DMS153 treated with DMSO at 0.1 percent for 48 hours (cell line): Measurements from ENCODE around the gene STRIP1.

ENCODE experiments used
- DNase-seq: peaks from one replicate; lab custom pipeline; 2025; ENCODE audit not compliant: unreplicated experiment; lab: John Stamatoyannopoulos, UW

Gene STRIP1, protein sequence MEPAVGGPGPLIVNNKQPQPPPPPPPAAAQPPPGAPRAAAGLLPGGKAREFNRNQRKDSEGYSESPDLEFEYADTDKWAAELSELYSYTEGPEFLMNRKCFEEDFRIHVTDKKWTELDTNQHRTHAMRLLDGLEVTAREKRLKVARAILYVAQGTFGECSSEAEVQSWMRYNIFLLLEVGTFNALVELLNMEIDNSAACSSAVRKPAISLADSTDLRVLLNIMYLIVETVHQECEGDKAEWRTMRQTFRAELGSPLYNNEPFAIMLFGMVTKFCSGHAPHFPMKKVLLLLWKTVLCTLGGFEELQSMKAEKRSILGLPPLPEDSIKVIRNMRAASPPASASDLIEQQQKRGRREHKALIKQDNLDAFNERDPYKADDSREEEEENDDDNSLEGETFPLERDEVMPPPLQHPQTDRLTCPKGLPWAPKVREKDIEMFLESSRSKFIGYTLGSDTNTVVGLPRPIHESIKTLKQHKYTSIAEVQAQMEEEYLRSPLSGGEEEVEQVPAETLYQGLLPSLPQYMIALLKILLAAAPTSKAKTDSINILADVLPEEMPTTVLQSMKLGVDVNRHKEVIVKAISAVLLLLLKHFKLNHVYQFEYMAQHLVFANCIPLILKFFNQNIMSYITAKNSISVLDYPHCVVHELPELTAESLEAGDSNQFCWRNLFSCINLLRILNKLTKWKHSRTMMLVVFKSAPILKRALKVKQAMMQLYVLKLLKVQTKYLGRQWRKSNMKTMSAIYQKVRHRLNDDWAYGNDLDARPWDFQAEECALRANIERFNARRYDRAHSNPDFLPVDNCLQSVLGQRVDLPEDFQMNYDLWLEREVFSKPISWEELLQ

DNA sequence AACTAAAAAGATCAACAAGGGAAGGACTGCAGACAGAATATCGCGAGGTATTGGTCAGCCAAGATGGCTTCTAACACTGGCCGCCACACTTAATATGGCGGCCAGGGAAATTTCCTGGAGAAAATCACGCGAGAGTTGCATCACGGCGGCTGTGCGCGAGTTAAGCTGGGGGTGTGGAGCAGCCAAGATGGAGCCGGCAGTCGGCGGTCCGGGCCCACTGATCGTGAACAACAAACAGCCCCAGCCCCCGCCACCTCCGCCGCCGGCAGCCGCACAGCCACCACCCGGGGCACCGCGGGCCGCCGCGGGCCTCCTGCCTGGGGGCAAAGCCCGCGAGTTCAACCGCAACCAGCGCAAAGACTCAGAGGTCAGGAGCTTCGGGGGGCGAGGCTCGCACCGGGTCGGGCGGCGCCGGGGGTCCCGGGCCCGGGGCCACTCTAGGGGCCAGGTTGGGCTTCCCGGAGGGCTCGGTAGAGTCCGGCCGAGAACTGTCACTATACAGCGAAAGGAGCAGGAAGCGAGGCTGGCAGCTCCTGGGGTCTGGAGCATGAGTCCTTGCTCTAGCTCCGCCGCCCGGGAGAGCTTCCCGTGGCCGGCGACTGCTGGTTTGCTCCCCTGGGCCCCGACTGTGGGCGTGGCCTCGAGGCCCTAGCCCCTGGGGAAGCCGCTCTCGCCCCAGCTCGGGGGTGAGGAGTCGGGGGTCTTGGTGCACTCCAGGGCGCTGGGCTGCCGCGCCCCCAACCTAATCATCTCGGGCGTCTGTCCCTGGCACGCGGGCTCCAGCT lies at the start of gene STRIP1:
STRIP1 (plus strand) TSS at position 174 of the 785 bp plus-strand sequence; CDS start at position 188, 14 bp downstream.
- DNase-seq: peak; percentile 96

DNA sequence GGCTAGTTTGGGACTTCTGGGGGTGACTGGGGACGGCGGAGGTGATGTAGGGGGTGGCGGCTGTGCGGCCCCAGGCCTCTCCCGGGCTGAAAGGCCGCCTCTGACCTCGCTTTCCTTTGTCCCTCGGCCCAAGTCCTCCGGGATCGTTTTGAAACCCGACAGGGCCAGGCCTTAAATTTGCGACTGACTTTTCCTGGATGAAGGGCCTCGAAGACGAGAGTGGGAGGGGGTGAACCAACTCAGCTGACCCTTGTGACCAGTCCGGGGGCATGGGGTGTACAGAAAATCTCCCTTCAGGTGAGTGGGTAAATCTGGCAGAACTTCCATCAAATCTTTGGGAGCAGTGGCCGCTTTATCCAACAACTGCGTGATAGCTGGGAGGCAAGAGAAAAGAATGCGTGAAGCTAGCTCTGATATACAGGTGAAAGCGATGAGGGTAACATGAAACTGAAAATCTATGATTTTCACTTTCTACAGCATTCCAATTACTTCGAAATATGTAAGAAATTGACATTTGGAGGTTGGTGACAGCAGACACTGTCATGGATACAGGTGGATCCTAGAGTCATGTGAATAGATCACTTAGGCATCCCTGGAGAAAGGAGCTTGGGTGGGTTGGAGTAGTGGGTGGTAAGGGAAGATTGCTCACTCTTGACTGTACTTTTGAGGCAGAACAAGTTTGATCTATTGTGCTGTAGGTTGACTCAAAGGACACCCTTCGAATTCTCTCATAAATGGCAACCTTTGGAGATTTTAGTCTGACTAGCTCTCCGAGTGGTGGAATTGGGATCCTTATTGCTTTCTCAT lies 49.0 kb upstream of the STRIP1 start:
- no peak for DNase-seq

DNA sequence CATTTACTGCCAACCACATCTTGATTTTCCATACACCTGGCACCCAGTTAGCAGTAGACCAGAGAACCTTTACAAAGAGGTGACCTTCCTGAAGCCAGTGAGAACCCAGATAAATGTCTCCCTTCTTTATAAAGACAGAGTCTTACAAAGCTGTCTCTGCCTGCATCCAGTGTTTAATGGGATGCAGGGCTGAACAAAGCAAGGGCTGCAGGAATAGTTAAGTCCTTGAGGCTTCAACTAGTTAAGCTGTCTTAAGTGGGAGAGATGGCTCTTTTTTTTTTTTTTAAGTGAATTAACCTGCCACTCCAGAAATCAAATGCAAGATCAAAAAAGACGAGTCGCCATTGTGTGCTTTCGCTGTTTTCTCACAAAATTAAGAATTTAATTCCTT lies 48.4 kb upstream of the STRIP1 start:
- no peak for DNase-seq

DNA sequence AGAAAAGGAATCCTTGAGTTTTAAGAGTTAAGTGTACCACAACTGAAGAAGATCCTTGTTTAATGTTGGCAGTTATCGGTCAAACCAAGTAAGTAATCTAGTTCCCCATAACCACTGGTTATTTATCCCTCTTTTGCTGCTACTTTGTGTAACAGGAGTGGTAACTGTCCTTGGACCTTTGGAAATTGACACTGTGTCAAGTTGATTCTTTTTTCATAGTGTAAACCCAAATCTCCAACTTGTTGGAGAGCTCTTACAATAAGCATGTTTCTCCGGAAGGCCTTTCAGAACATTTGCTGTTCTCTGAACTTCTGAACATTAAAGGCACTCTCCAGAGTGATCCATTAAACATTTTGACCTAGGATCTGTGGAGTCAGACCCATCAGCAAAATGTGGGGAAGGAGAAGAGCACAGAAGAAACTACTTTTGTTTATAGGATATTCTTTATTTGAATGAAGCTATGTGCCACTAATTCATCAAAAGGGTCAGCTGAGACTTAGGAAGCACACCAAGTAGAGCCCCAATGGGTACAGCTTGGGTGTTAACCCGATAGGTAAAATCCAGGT lies 46.0 kb upstream of the STRIP1 start:
- no peak for DNase-seq

DNA sequence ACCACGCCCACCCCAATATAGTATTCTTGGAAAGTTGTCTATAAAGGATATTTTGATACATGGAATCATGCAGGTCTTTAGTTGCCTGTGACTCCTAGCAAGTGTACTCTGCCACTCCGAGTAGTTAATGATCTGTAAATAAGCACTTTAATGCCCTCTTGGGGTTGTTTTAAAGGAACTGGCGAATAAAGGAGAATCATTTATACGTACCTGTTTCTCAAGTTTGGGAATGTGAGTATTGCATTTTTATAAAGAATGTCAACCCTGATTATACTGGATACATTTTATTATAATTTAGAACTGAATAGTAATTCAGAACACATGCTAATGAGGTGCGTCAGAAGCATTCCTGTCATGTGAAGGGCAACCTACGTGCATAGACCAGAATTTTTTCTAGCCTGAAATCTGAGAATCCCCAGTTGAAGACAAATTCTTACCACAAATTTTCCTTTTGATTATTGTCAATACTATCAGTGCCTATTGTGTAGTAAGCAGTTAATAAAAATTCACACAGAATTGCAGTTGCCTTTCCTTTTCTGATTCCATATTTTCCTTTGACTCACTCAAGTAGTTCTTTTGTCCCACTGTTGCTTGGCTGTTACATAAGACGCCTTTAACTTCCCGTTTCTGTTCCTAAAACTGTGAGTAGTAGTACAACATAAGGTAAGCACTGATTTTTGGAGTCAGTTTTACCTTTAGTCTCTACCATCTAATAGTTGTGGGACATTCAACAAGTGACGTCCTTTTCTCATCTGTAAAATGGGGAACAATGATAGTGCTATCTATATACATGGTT lies 44.7 kb upstream of the STRIP1 start:
- DNase-seq: no peak

DNA sequence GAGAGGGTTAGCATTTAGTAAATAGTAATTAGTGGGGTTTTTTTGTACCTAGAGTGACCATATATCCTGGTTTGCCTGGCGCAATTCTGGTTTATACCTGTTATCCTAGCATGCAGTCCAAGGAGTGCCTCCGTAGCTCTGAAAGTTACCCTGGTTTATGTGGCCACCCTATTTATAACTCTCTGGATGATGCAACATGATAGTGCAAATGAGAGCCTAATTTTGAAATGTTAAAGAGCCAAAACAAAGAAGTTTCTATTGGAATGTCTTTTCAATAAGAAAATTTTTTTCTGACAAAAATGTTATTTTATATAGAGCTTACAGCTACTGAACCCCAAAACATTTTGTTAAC lies 44.1 kb upstream of the STRIP1 start:
- no peak for DNase-seq

DNA sequence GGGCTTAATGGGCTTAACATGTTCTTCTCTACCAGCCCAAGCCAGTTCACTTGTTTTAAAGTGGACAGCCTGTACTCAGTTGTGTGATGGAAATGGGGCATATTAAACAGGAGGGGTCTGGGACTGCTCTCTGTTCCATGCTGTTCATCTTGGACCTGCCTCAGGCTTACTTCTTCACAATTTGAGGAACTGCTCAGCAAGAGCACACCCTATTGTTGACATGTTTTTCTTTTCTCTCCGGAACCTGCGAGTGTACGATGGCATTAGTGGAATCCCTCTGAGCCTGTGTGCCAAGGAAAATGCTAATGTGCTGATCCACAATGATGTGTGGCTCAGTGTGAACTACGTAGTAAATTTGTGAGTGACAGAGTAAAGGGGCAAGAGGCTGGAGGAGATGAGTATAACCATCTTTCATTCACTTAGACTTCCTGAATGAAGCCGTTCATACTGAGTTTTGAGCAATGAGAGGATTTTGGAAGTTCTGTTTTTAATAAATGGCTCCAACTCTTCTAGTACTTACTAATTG lies 43.0 kb upstream of the STRIP1 start:
- DNase-seq: no peak

DNA sequence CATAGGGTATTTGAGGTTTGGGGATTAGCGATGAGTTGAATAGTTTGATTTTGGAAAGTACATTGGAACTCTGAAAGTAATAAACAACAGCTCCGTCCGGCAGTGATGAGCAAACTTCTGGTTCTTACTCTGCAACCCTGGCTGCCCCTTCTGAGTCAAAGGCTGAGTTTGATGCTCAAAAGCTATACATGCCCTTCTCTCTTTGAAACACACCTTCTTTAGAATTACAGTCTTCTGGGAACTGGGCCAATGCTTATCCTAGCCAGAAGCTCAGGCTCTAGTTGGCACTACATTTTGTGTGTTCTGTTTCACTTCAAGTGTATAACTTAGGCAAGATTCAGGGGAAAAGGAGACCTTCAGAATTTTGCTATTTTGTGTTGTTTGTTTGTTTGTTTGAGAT lies 40.5 kb upstream of the STRIP1 start:
- no peak for DNase-seq

DNA sequence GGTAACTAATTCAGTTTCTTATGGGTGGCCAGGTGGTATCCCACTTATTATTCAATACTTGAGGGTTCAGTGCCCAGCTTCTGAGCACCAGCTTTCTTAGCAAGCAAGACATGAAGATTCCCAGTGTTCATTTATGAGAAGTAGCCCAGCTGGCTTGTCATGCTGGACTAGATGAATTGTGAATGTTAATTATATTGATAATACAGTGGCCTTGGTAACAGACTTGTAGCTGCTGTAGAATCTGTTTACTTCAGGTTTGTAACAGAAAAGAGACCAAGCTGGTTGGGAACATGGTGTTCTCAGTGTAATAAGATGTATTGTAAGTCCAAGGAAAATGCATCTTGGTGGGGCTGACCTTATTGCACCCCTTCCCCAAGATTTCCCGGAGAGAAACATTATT lies 39.8 kb upstream of the STRIP1 start:
- no peak for DNase-seq

DNA sequence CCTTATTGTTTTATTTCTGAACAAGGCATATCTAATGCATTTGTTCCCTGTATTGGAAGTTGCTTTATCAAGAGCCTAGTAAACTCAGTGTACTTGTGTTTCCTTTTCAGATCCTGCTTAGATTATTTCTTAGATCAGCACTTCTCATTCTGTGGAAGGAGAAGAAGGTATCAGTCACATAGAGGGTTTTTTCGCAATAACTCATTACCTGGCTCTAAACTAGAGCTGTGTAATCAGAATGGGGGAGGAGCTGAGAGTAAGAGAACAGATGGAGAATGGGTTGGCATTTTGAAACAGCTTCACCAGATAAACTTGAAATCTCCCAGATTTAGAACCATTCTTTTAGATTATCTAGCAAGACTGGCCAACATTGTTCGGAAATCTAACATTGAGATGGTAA lies 38.9 kb upstream of the STRIP1 start:
- no peak for DNase-seq

DNA sequence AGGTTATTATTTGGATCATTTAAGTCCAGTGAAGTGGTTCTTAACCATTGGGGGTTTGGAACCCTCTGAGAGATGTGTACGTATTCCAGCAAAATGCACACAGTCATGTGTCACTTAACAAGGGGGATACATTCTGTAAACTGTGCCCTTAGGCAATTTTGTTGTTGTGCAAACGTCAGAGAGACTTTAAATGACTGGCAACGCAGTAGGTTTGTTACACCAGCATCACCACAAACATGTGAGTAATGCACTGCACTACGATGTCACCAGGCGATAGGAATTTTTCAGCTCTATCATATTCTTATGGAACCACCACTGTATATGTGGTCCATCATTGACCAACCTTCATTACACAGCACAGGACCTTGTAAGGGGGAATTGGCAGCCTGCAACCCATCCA lies 37.9 kb upstream of the STRIP1 start:
- DNase-seq: no peak

DNA sequence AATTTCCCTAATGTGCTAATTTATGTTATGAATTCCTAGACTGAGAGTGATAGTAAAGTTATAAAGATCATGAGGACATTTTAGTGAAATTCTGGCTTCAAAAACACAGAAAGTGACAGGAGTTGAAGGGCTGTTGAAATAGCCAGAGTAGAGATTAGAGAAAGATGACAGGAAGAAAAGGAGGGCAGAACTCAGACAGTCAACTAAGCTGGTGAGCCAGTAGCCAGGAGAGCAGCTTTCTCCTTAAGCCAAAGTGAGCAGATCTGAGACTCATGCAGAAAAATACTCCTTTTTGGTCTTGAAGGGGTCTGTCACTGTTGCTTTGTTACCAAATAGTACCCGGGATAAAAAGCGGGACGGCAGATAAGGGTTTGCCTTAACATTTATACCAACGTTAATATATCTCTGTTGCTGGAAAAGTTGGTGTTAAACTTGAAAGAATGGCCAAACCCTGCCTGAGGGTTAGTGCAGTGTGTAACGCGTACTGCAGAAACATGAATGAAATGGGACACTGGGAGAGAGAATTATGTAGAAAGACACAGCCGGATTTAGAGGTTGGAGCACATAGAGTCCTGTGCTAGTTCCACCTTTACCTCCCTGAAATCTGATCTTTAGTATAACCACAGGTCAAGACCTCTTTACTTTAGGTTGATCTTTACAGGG lies 37.1 kb upstream of the STRIP1 start:
- no peak for DNase-seq

DNA sequence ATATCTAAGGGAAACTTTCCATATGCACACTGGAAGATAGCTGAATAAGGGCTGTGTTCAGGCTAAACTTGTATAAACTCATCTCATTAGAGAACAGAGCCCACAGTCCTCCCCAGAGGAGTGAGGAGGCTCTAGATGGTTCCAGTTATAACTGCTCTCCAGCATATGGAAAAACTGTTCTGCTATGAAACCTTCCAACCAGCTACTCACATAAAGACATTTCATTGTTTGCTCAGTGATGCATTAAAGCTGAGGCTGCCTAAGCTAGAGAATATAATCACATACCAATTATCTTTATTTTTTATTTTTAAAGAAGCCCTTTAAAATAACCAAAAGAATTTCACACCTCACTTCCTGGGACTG lies 36.6 kb upstream of the STRIP1 start:
- DNase-seq: no peak

DNA sequence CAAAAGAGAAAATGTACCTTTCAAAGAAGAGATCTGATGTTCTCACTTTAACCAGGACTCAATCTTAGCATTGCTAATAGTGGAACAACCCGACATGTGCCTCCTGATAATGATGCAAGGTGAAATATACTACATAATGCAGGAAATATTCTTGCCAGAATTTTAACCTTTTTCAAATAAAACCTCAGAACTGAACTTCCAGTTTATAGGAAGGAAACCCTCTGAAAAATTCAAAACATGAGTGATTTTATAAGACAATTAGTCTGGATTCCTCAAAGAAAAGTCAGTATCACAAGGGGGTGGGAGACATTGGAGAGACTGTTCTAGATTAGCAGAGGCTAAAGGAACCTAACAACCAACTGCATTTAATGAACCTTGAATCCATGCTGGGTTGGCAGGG lies 31.7 kb upstream of the STRIP1 start:
- no peak for DNase-seq

DNA sequence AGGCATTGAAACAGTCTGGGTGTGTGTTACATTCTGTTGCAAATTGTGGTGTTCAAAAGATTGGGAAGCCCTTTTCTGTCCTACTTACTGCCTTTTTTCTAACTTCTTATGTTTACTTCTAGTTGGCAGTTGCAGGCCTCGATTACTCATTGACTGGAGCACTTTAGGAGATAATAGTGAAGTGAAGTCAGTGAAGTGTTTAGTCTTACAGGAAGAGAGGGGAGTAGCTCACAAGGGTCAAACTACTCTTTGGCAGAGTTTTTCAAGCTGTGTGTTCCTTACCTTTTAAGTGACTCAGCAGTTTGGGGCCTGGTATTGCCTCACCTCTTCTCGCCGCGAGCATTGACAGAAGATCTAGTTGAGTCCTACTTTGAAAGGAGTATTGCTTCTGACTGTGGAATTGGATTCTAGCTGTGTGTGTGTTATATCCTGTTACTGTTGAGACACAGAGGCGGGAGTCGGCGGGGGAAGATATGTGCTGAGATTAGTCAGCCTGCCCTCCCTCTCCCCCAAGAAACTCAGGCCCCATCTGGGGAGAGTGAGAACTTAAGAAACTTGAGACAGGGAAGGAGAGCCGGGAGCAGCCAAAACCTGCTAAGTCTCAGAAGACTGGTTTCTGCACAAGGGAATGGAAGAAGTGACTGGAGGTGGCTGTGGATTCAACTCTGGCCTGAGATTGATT lies 30.5 kb upstream of the STRIP1 start:
- no peak for DNase-seq

DNA sequence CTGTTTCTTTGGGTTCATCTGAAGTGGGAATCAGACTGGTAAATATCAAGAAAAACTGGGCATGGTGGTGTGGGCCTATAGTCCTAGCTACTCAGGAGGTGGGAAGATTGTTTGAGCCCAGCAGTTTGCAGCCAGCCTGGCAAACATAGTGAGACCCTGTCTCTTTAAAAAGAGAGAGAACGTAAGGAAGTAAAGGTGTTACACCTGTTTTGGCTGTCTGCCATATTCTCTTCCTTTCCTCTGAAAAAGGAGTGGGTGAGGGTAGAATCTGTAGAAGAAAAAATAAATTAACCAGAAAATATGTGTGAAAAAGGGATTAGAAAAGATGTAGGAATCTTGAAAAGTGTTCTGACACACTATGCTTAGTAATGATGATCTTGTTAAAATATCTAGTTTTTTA lies 29.8 kb upstream of the STRIP1 start:
- DNase-seq: no peak

DNA sequence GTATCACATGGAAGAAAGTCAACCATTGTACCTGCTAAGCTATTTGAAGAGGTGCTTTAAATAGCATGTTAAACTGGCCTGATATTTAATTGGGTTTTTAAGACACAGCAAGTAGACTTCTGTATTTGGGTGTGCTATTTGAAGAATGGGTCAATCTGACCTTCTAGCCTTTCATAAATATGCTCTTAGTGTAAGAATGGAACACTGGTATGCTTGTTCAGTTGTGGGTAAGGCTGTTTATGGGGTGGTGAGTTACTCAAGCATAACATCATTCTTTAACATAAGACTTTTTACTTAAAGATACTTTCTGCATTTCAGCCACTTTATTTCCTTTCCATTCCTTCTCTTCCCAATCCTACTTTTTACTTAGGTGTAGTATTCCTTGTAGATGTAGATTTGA lies 28.5 kb upstream of the STRIP1 start:
- DNase-seq: no peak

DNA sequence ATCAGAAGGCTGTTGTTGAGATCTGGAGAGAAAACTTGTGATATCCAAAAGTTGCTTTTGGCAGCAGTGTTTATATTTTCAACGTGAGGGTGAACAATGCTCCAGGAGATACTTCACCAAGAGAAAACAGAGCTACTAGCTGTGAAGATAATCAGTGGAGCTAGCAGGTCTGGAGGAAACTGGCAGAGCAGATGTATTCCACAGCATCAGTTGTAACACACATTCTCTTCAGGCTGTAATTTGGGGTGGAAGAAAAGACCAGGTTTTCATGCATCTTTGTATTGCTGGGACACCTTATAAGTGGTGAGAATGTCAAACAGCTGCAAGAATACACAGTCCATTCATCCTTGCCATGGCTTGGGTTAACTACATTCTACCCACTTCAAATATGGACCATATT lies 27.9 kb upstream of the STRIP1 start:
- DNase-seq: no peak
